Left ventricle myocardium inferior (tissue), 1 donor: Measurements from ENCODE around the gene KLRF2. TPM values are rescaled to one million over a fixed set of nuclear protein-coding genes. Genes with fewer than 3 reads are reported as not detected.

Experiments used
- DNase-seq: peaks from one replicate; pipeline ENCODE4 v3.0.0-alpha.2; 2020
- H3K27ac ChIP-seq: fragments of 200-600 bp; replicated peaks from 2 replicates; pipeline ENCODE4 v1.8.0; 2021
- H3K27me3 ChIP-seq: fragments of 200-600 bp; 2 replicates; pipeline ENCODE4 v1.8.0; 2021; ENCODE audit warnings: low read depth
- H3K36me3 ChIP-seq: fragments of 200-600 bp; 2 replicates; pipeline ENCODE4 v1.8.0; 2021
- H3K4me1 ChIP-seq: fragments of 200-600 bp; 2 replicates; pipeline ENCODE4 v1.8.0; 2021
- H3K4me3 ChIP-seq: fragments of 200-600 bp; 2 replicates; pipeline ENCODE4 v1.8.0; 2021; ENCODE audit warnings: mild to moderate bottlenecking, moderate library complexity
- H3K9me3 ChIP-seq: fragments of 200-600 bp; replicated peaks from 2 replicates; pipeline ENCODE4 v1.8.0; 2021
- intact Hi-C: fragments of 100-400 bp; cut with micrococcal nuclease; formaldehyde crosslinking; loops from one replicate; pipeline ENCODE4 v1.11.0; 2022
- long read RNA-seq: library from polyadenylated mRNA; unstranded; transcript quantifications from one replicate; pipeline ENCODE4 v2.0.0, GENCODE V29; 2021
- total RNA-seq: library from RNA; stranded (reverse); fragmentation: NEBNext Ultra II Directional; extraction: Animal tissue kit (Norgen Biotek cat#: 25700); gene quantifications from one replicate; pipeline ENCODE4 v1.2.1, GENCODE V29; 2021
- TF ChIP-seq, protein P1 (sequence below): fragments of 200-600 bp; IDR thresholded peaks from 2 replicates; pipeline ENCODE4 v1.8.0; 2021; ENCODE audit warnings: antibody characterized with exemption, mild to moderate bottlenecking, borderline replicate concordance
- donor health status: DM: no; HTN: yes; CAD: no; lungs with severe emphysema.

Gene KLRF2, protein sequence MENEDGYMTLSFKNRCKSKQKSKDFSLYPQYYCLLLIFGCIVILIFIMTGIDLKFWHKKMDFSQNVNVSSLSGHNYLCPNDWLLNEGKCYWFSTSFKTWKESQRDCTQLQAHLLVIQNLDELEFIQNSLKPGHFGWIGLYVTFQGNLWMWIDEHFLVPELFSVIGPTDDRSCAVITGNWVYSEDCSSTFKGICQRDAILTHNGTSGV
- total RNA-seq = not detected
- long read RNA-seq = 0 reads

DNA sequence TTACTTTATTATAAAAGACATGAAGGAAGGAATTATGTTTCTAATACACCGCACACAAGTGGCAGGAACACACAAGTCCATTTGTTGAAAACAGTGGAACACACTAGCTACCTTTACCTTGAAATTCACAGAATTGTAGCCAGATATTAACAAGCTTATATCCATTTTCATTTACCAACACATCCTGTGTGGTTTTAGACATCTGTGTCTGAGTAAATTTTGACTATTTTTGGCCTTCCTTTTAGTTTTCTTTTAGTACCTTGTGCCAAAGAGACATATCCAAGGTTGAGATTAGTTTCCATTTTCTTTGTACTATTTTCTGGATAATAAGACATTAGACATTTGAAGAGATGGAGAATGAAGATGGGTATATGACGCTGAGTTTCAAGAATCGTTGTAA is at the start of gene KLRF2:
TSS of gene KLRF2 (plus strand) at position 244 of the 400 bp plus-strand sequence. CDS start at position 351, 107 bp downstream.
- Histone ChIP-seq H3K36me3 (no peaks in the 10 kb centered on the region), H3K9me3 (no peaks in the 10 kb centered on the region)
- intact Hi-C loops = no loop called here

DNA sequence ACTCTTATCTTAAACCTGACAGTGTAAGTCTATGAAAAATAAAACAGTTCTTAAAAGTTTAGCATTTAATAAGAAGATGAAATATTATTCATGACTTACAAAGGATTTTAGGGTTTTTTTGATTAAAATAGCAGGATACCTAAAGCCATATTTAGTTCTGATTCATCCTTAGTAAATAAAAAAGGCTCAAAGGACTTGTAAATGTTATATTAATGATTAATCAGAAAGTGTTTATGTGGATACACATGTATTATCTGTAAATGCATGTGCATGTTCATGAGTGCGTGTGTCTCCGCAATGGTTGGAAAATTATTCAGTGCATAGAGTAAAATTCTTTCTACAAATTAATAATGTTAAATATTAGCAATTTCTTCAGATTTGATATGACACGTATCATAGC is 49.6 kb upstream of the KLRF2 start:
- H3K4me3 ChIP-seq = no peak overlapping the region
- H3K27ac ChIP-seq = no peak overlapping the region
- no peaks in the 10 kb centered on the region for H3K4me1 ChIP-seq
- no peaks in the 10 kb centered on the region for H3K36me3 ChIP-seq
- TF ChIP-seq, protein P1, sequence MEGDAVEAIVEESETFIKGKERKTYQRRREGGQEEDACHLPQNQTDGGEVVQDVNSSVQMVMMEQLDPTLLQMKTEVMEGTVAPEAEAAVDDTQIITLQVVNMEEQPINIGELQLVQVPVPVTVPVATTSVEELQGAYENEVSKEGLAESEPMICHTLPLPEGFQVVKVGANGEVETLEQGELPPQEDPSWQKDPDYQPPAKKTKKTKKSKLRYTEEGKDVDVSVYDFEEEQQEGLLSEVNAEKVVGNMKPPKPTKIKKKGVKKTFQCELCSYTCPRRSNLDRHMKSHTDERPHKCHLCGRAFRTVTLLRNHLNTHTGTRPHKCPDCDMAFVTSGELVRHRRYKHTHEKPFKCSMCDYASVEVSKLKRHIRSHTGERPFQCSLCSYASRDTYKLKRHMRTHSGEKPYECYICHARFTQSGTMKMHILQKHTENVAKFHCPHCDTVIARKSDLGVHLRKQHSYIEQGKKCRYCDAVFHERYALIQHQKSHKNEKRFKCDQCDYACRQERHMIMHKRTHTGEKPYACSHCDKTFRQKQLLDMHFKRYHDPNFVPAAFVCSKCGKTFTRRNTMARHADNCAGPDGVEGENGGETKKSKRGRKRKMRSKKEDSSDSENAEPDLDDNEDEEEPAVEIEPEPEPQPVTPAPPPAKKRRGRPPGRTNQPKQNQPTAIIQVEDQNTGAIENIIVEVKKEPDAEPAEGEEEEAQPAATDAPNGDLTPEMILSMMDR = no peak
- H3K9me3 ChIP-seq = no peaks in the 10 kb centered on the region
- intact Hi-C loops = no loop called here
- no peaks in the 10 kb centered on the region for H3K27me3 ChIP-seq
- no peak for DNase-seq

More for the DNA sequence above, at the start of gene KLRF2:
- H3K27ac ChIP-seq = no peak within 1 kb of the TSS
- DNase-seq = no peak
- H3K4me1 ChIP-seq = no peaks in the 10 kb centered on the region
- H3K4me3 ChIP-seq = no peak within 1 kb of the TSS
- TF ChIP-seq, protein P1 = no peak
- no peaks in the 10 kb centered on the region for H3K27me3 ChIP-seq

DNA sequence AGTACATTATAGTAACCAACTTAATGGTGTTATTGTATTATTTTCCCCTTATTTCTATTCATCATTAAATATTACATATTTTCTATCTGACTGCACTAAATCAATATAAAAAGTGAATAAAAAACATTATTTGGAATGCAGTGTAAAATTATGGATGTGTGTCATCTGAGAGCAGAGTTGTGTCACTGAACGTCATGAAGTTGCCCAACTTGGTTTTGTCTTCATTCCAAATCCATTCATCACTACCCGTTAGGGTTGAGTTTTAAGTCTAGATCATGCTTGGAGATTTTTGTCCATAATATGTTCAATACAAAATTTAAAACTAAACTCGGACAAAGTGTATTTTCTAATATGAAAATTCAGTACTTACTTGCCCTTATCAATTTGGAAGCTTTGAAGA is 37.9 kb upstream of the KLRF2 start:
- TF ChIP-seq, protein P1 = no peak

DNA sequence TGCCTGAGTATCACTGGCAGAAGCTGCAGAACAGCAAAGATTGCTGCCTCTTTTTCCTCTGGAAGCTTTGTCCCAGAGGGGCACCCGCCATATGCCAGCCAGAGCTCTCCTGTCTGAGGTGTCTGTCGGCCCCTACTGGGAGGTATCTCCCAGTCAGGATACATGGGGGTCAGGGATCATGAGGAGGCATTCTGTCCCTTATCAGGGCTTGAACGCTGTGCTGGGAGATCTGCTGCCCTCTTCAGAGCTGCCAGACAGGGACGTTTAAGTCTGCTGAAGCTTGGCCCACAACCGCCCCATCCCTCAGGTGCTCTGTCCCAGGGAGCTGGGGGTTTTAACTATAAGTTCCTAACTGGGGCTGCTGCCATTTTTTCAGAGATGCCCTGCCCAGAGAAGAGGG is 32.4 kb upstream of the KLRF2 start:
- Histone ChIP-seq H3K36me3 (peaks cover 23% of the 10 kb centered on the region), H3K4me1 (no peaks in the 10 kb centered on the region), H3K27ac (no peak overlapping the region), H3K9me3 (peaks cover 53% of the 10 kb centered on the region), H3K4me3 (no peak overlapping the region), H3K27me3 (no peaks in the 10 kb centered on the region)
- TF ChIP-seq, protein P1 = no peak
- intact Hi-C loops = no loop called here
- no peak for DNase-seq

More for the DNA sequence above, 37.9 kb upstream of the KLRF2 start:
- intact Hi-C loops = no loop called here
- Histone ChIP-seq H3K4me1 (no peaks in the 10 kb centered on the region), H3K9me3 (peaks cover 36% of the 10 kb centered on the region), H3K36me3 (no peaks in the 10 kb centered on the region), H3K4me3 (no peak overlapping the region), H3K27me3 (no peaks in the 10 kb centered on the region), H3K27ac (no peak overlapping the region)
- DNase-seq = no peak

DNA sequence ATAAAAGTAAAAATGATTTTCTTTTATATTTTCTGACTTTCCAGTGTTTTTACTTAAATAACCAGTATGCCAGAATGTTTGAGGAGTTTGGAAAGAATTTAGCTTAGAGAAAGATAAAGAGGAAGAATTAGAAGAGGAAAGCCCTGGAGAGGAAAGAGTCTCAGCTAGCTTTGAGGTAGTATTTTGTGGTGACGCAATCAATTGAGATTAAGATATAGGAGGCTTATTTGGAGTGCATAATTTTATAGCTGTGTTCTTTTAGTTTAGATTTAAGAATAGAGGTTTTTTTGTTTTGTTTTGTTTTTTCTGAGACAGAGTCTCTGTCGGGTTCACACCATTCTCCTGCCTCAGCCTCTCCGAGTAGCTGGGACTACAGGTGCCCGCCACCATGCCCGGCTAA is 30.2 kb upstream of the KLRF2 start:
- no peak overlapping the region for H3K27ac ChIP-seq
- H3K36me3 ChIP-seq = peaks cover 33% of the 10 kb centered on the region
- no peaks in the 10 kb centered on the region for H3K27me3 ChIP-seq
- H3K9me3 ChIP-seq = peaks cover 40% of the 10 kb centered on the region
- intact Hi-C loops = no loop called here
- DNase-seq = no peak
- TF ChIP-seq, protein P1 = no peak
- no peak overlapping the region for H3K4me3 ChIP-seq
- no peaks in the 10 kb centered on the region for H3K4me1 ChIP-seq
